ENCODE measurements around the gene ACTL6A. TPM values are rescaled to one million over a fixed set of nuclear protein-coding genes. Genes with fewer than 3 reads are reported as not detected.

ACTL6A gene
- total and polyA plus RNA-seq, 3 donors from 2014 or later: 68.4 to 143 (median 84.4) TPM

- Histone ChIP-seq H3K9me3 (no peaks in the 10 kb centered on the region), H3K4me1 (peaks cover 8% of the 10 kb centered on the region), H3K27ac (no peak overlapping the region), H3K4me3 (no peak overlapping the region), H3K36me3 (ENCODE audit: low read depth, missing control alignments) (no peaks in the 10 kb centered on the region), H3K27me3 (no peaks in the 10 kb centered on the region)
- TF ChIP-seq POLR2A (IDR thresholded peaks at IDR 0.05): no peak
- no peak for TF ChIP-seq CTCF (IDR thresholded peaks at IDR 0.05)
- no peak for DNase-seq
- WGBS, 2 donors: 74 to 78% methylated on average over 4 of the region's 4 CpGs
- intact Hi-C loops (cut with DNase I; ENCODE audit: low total_unique reads): no loop called here
Measured at GRCh38 chr3:179528772-179529171, 34.0 kb upstream of the ACTL6A start.

GRCh38 chr3:179531576-179531975 is 31.1 kb upstream of the ACTL6A start:
- H3K27me3 ChIP-seq: no peaks in the 10 kb centered on the region
- H3K4me3 ChIP-seq: no peak overlapping the region
- WGBS, 2 donors: 60 to 67% methylated on average over 2 of the region's 2 CpGs
- H3K4me1 ChIP-seq: peaks cover 5% of the 10 kb centered on the region
- no peak overlapping the region for H3K27ac ChIP-seq
- no peaks in the 10 kb centered on the region for H3K9me3 ChIP-seq
- H3K36me3 ChIP-seq (ENCODE audit: low read depth, missing control alignments): no peaks in the 10 kb centered on the region
- intact Hi-C loops (cut with DNase I; ENCODE audit: low total_unique reads): no loop called here
- DNase-seq: no peak
- TF ChIP-seq POLR2A (IDR thresholded peaks at IDR 0.05): no peak
- no peak for TF ChIP-seq CTCF (IDR thresholded peaks at IDR 0.05)

GRCh38 chr3:179533274-179533673 is 29.5 kb upstream of the ACTL6A start:
- H3K4me3 ChIP-seq: no peak overlapping the region
- no peaks in the 10 kb centered on the region for H3K9me3 ChIP-seq
- WGBS, 2 donors: 73% methylated on average over 4 of the region's 4 CpGs
- H3K36me3 ChIP-seq (ENCODE audit: low read depth, missing control alignments): no peaks in the 10 kb centered on the region
- H3K27ac ChIP-seq: no peak overlapping the region
- no peak for DNase-seq
- TF ChIP-seq POLR2A (IDR thresholded peaks at IDR 0.05) (no peak), CTCF (IDR thresholded peaks at IDR 0.05) (no peak)
- H3K27me3 ChIP-seq: no peaks in the 10 kb centered on the region
- no peaks in the 10 kb centered on the region for H3K4me1 ChIP-seq
- intact Hi-C loops (cut with DNase I; ENCODE audit: low total_unique reads): no loop called here

GRCh38 chr3:179536256-179536655 is 26.5 kb upstream of the ACTL6A start:
- no peak overlapping the region for H3K4me3 ChIP-seq
- H3K4me1 ChIP-seq: no peaks in the 10 kb centered on the region
- DNase-seq: no peak
- no peaks in the 10 kb centered on the region for H3K27me3 ChIP-seq
- H3K36me3 ChIP-seq (ENCODE audit: low read depth, missing control alignments): no peaks in the 10 kb centered on the region
- H3K9me3 ChIP-seq: no peaks in the 10 kb centered on the region
- intact Hi-C loops (cut with DNase I; ENCODE audit: low total_unique reads): no loop called here
- H3K27ac ChIP-seq: no peak overlapping the region
- TF ChIP-seq POLR2A (IDR thresholded peaks at IDR 0.05) (no peak), CTCF (IDR thresholded peaks at IDR 0.05) (no peak)

GRCh38 chr3:179541094-179541493 is 21.6 kb upstream of the ACTL6A start:
- Histone ChIP-seq H3K9me3 (no peaks in the 10 kb centered on the region), H3K27ac (no peak overlapping the region), H3K4me3 (no peak overlapping the region), H3K27me3 (no peaks in the 10 kb centered on the region), H3K36me3 (ENCODE audit: low read depth, missing control alignments) (no peaks in the 10 kb centered on the region), H3K4me1 (no peaks in the 10 kb centered on the region)
- TF ChIP-seq POLR2A (IDR thresholded peaks at IDR 0.05) (no peak), CTCF (IDR thresholded peaks at IDR 0.05) (no peak)
- WGBS, 2 donors: 79 to 88% methylated on average over 2 of the region's 2 CpGs
- no peak for DNase-seq
- intact Hi-C loops (cut with DNase I; ENCODE audit: low total_unique reads): no loop called here

Measured in testis (tissue), 3 donors.